Measurements from ENCODE around the gene LRRN4CL. TPM values are rescaled to one million over a fixed set of nuclear protein-coding genes. Genes with fewer than 3 reads are reported as not detected.
A peak's percentile ranks its signal among the peaks of the same experiment; 100 is the strongest.
"Not testable (repeated sequence)": the region's sequence is repeated elsewhere in the genome, so short reads cannot be mapped to it uniquely, and the experiment has no call there.

The LRRN4CL gene
- polyA plus RNA-seq, 5 donors, result 0.37 to 1.3 (median 0.55) TPM

DNA sequence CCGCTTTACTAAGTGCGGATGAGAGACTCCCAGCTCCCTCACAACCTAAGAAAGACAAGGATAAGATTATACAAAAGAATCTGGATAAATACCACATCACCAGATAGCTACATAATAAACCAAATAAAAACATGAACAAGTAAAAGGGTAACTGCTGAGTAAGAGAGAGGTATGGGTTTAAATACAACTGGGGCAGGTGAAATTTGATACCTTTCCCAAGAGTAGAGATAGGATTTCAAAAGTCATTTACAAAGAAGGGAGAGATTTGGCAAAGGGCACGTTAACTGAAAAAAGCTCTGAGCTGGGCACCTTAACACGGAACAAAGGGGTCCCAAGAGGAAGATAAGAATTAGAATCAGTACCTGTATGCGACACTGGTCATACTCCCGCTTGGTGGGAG is 12.2 kb downstream of the LRRN4CL start:
- no peak for DNase-seq

GRCh38 chr11:62676698-62677097 is 12.6 kb downstream of the LRRN4CL start:
- DNase-seq, result no peak

DNA sequence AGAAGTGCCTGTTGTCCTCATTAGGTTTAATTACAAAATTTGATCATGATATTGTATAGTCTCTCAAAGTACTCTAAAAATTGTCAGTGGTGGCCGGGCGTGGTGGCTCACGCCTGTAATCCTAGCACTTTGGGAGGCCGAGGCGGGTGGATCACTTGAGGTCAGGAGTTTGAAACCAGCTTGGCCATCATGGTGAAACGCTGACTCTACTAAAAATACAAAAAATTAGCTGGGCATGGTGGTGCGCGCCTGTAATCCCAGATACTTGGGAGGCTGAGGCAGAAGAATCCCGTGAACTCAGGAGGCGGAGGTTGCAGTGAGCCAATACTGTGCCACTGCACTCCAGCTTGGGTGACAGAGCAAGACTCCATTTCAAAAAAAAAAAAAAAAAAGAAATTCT is 13.9 kb downstream of the LRRN4CL start:
- not testable (repeated sequence) for DNase-seq

- no peak for DNase-seq
These were observed 16.2 kb downstream of the LRRN4CL start for GRCh38 chr11:62673196-62673525.

DNA sequence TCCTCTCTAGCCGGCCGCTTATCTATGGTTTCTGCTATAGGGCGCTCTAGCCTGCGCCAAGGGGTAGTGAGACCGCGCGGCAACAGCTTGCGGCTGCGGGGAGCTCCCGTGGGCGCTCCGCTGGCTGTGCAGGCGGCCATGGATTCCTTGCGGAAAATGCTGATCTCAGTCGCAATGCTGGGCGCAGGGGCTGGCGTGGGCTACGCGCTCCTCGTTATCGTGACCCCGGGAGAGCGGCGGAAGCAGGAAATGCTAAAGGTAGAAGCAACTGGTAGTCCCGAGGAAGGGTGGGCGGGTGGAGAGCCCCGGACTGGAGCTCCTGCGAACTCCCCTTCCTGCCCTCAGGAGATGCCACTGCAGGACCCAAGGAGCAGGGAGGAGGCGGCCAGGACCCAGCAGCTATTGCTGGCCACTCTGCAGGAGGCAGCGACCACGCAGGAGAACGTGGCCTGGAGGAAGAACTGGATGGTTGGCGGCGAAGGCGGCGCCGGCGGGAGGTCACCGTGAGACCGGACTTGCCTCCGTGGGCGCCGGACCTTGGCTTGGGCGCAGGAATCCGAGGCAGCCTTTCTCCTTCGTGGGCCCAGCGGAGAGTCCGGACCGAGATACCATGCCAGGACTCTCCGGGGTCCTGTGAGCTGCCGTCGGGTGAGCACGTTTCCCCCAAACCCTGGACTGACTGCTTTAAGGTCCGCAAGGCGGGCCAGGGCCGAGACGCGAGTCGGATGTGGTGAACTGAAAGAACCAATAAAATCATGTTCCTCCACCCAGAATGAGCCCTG is 17.5 kb downstream of the LRRN4CL start, which contains the start of the genes LBHD1 and UQCC3:
Gene LBHD1, minus strand, starts transcription at position 660 of the 782 bp plus-strand sequence. CDS start 2,236 bp downstream, outside the sequence.
Gene UQCC3, plus strand, starts transcription at position 66 of the 782 bp plus-strand sequence. Its CDS starts 73 bp downstream, at position 139.
- peak; percentile 74 to 81 for DNase-seq

DNA sequence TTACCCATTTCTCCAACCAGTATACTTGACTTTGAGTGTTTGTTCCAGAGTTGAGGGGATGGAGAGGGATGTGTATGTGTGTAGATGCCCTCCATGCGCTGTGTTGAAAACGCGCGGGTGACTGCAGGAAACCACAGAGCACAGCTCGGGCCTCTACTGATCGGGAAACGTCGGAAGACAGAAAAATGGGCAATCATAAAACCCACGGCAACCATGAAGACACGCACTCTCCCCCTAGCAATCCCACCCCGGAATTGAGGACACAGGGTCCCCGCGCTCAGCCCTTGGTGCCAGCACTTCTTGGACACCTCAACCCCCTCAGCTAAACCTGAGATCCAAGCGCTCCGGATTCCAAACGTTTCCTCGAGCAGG is 18.1 kb downstream of the LRRN4CL start:
- no peak for DNase-seq

DNA sequence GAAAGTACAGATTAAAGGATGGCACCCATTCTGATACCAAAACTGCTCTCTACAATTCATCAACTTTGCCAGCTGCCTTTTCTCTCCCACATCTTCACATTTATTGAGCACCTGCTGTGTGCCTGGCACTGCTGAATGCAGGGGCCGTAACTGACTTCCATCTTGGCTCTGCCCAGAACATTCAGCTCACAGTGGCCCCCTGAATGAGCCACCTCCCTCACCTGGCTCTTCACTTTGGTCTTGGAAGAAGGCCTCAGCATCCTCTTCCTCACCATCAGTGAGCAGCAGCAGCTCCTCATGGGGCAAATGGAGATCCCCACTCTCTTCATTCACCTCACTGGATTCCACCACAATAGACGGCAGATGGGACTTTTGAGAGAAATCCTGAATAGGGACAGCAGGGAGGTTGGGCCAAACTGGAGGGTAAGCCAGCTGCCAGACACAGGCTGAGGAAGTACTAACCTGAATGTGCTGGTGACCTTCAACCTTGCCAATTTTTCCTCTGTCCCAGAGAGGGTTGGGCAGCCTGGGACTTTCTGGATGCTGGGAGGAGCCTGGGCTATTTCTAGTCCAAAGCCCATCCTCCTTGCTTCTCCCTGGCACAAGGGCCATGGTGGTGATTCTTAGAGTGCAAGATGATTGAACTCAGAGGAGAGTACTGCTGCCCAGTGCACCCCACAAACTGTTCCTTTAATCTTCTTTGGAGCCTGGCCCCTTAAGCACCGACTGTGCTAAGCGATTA is 19.7 kb downstream of the LRRN4CL start:
- no peak for DNase-seq

DNA sequence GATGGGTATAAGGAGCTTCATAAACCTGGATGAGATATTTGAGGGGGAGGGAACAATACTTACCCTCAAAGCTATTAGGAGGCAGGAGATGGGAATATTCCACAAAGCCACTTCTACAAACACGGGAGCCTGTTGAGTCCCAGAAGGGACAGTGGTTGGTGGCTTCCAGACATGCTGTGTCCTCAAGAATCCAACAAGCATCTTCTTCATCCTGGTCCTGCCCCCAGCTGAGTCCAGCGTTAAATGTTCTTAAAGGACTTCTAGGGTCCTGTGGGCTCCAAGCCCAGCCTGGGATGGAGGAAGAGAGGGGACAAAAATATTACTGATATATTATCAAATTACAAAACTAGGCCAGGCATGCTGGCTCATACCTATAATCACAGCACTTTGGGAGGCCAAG is 21.9 kb downstream of the LRRN4CL start:
- DNase-seq, result no peak

GRCh38 chr11:62666259-62666926 is 22.9 kb downstream of the LRRN4CL start:
- DNase-seq, result no peak

GRCh38 chr11:62665599-62666258 is 23.6 kb downstream of the LRRN4CL start:
- DNase-seq, result no peak

DNA sequence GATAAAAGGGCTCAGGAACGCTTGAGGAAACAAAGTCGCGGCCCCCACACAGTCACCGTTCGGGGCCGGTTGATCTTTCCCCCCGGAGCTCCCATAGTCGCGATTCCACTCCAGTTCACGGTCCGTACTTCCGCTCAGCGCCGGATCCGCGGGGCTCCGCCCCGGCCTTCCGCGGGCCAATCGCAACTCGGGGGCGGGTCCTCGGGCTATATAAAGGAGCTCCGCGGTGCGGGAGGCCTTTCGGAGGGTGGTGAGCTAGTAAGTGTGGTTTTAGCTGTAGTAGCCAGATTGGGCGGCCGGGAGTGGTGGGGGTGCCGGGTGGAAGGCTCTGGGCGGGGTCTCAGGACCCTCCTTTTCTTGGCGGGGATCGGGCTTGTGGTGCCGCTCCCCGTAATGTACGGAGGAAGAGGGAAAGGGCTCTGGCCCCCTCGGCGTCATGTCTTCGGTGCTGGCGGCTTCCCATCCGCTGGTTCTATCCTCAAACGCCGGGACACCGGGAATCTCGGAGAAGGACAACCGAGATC is 24.2 kb downstream of the LRRN4CL start, which contains the start of the genes C11orf98 and CSKMT:
Gene C11orf98, minus strand, starts transcription at position 136 of the 524 bp plus-strand sequence. Its CDS starts 41 bp downstream, at position 95.
Gene CSKMT, plus strand, starts transcription at position 238 of the 524 bp plus-strand sequence. CDS start 568 bp downstream, outside the sequence.
- DNase-seq, result peak; percentile 95

DNA sequence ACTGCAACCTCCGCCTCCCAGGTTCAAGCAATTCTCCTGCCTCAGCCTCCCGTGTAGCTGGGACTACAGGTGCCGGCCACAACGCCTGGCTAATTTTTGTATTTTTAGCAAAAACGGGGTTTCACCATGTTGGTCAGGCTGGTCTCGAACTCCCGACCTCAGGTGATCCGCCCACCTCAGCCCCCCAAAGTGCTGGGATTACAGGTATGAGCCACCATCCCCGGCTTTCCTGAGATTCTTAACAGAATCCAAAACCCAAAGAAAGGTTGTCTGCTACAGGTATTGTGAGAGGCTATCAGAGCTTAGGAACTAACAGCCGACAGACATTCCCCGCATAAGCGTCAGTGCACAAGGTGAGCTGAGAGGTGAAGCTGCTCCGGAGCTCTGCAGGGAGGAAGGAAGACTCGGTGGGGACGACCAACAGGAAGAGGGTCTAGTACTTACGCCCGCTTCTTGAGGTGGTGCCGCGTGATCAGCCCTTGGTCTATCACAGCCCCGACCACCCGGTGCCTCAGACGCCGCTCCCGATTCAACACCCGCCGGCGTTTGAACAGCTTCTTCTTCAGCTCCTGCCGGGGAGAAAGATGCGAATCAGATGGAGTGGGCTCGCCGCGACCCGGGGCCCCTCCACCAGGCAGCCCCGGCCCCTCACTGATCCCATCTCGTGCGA is 24.8 kb downstream of the LRRN4CL start:
- DNase-seq, result no peak

DNA sequence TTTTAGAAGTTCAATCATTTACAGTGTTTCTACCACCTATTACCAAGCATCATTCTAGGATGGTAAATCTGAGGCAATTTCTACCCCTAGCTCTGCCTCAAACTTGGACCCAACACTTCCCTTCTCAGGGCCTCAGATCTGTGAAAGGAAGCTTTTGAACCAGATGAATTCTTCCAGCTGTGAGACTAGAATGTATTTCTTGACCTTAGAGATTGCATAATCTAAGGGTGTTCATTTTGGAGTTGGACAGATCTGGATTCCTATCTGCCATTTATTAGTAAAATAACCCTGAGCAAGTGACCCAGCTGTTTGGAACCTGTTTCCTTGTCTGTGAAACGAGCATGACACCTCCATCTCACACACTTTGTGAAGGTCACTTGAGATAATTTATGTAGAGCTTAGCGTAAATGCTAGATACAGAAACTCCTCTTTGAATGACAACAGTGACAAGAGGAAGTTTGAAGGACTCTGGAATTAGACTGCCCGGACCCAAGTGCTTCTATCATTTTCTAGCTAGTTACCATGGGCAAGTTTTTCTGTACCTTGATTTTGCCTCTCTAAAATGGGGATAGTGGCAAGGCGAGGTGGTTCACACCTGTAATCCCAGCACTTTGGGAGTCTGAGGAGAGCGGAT is 32.4 kb downstream of the LRRN4CL start:
- no peak for DNase-seq

DNA sequence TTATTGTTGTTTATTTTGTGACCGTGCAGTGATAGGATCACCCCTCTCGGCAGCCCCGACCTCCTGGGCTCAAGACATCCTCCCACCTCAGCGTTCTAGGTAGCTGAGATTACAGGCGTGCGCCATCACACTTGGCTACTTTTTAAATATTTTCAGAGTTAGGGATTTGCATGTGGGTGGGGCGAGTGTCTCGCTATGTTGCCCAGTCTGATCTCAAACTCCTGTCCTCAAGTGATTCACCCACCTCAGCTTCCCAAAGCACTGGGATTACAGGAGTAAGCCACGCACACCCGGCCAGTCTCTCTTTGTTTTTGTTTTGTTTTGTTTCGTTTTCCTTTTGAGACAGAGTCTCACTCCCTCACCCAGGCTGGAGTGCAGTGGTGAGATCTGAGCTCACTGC is 35.0 kb downstream of the LRRN4CL start:
- no peak for DNase-seq

DNA sequence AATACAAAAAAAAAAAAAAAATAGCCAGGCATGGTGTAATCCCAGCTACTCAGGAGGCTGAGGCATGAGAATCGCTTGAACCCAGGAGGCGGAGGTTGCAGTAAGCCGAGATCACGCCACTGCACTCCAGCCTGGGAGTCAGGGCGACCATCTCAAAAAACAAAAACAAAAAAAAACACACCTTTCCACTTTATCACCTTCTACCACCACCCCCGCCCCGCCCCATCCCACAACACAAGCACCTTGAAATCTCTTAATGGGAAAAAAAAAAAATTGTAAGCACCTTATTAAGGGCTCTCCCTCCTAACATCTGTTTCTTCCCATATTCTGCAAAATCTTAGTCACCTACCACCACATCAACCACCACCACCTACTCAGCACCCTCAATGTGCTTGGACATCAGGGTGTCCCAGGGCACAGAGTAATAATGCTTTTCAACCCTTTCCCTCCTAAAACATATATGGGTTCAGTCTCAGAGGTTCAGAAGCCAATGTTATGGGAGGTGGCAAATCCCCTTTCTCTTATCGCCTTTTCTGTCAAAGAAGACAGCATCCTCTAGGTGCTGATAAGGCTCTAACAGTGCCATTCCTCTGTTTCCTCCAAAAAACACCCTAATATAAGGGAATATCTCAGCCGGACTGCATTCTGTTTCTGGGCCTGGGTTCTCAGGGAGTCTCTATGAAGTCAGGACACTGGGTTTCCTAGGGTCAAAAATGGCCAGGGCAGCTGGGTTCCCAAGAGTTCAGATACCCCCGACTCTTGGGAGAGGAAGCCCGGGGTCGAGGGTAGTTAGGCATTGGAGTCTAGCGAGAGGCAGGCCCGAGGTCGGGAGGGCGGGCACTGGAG is 36.9 kb downstream of the LRRN4CL start:
- no peak for DNase-seq

DNA sequence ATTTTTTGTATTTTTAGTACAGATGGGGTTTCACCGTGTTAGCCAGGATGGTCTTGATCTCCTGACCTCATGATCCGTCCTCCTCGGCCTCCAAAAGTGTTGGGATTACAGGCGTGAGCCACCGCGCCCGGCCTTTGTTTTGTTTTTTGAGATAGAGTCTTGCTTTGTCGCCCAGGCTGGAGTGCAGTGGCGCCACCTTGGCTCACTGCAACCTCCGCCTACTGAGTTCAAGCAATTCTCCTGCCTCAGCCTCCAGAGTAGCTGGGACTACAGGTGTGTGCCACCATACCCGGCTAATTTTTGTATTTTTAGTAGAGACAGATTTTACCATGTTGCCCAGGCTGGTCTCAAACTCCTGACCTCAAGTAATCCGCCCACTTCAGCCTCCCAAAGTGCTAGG is 39.0 kb downstream of the LRRN4CL start:
- DNase-seq, result not testable (repeated sequence)

DNA sequence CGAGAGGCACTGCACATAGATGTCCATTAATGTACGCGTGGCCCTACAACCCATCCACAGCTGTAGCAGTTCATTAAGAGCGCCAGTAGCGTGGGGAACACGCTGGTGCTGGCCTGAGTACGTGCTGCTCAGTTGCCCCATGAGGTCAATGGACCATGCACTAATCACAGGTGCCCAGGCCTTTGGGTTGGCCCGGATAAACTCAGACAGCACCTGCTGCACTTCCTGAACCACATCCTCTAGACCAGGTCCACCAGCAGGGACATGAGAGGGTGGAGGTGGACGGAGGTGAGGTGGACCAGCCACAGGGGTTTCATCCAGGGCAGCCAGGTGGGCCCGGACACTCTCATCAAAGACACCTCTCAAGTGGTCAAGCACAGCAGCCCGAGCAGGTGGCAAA is 39.8 kb downstream of the LRRN4CL start:
- DNase-seq, result no peak

GRCh38 chr11:62648967-62649364 is 40.4 kb downstream of the LRRN4CL start:
- DNase-seq, result no peak

All from right lung (tissue), 5 donors.